Pons (tissue), 1 donor: ENCODE measurements around the gene KRT32.

Experiments used
- DNase-seq: peaks from one replicate; pipeline ENCODE4 v3.0.0-alpha.2; 2016; ENCODE audit warnings: low spot score

The KRT32 gene

GRCh38 chr17:41466988-41467387, at the start of gene KRT32:
Gene KRT32, minus strand, starts transcription at chr17:41467386. Its CDS starts 61 bp downstream, at chr17:41467325.
- no peak for DNase-seq

GRCh38 chr17:41516830-41517283, 49.7 kb upstream of the KRT32 start:
- no peak for DNase-seq

GRCh38 chr17:41516147-41516829, 49.1 kb upstream of the KRT32 start:
- no peak for DNase-seq

- DNase-seq = no peak
Observed at GRCh38 chr17:41513168-41513547, 46.0 kb upstream of the KRT32 start.

GRCh38 chr17:41512546-41513167, 45.5 kb upstream of the KRT32 start:
- DNase-seq = no peak

- DNase-seq = no peak
Observed at GRCh38 chr17:41511716-41512115, 44.5 kb upstream of the KRT32 start.

GRCh38 chr17:41511116-41511515, 43.9 kb upstream of the KRT32 start:
- DNase-seq = no peak

- no peak for DNase-seq
Observed at GRCh38 chr17:41510251-41511065, 43.3 kb upstream of the KRT32 start.

- no peak for DNase-seq
Observed at GRCh38 chr17:41507315-41507880, 40.2 kb upstream of the KRT32 start.

- DNase-seq = no peak
Observed at GRCh38 chr17:41505809-41506767, 38.9 kb upstream of the KRT32 start.

- DNase-seq = no peak
Observed at GRCh38 chr17:41505007-41505808, 38.0 kb upstream of the KRT32 start, which contains the start of gene KRT13. Gene KRT13, minus strand, starts transcription at chr17:41505612. Its CDS starts 62 bp downstream, at chr17:41505550.

- DNase-seq = no peak
Observed at GRCh38 chr17:41504246-41504977, 37.2 kb upstream of the KRT32 start.

GRCh38 chr17:41503202-41503601, 36.0 kb upstream of the KRT32 start:
- DNase-seq = no peak

- DNase-seq = no peak
Observed at GRCh38 chr17:41500131-41500911, 33.1 kb upstream of the KRT32 start.

GRCh38 chr17:41499714-41500113, 32.5 kb upstream of the KRT32 start:
- no peak for DNase-seq

GRCh38 chr17:41498276-41498675, 31.1 kb upstream of the KRT32 start:
- peak; percentile 31 for DNase-seq

GRCh38 chr17:41496803-41497484, 29.8 kb upstream of the KRT32 start:
- DNase-seq = peak; percentile 28

GRCh38 chr17:41494524-41494923, 27.3 kb upstream of the KRT32 start:
- DNase-seq = no peak
